Breast epithelium (tissue), 3 donors: ENCODE data around the gene SLC22A17.

Source experiments
- POLR2A ChIP-seq: fragments of 450-650 bp; IDR thresholded peaks from one replicate; pipeline ENCODE4 v1.6.1; 2016; ENCODE audit warnings: antibody characterized with exemption, mild to moderate bottlenecking, moderate library complexity
- TF ChIP-seq, protein P1 (sequence below), 3 donors: fragments of 450-650 bp; IDR thresholded peaks; one replicate each; pipeline ENCODE4 v1.5.1; 2016 to 2017; ENCODE audit warnings: antibody characterized with exemption in 3 of 3, mild to moderate bottlenecking in 3 of 3, moderate library complexity in 3 of 3

DNA sequence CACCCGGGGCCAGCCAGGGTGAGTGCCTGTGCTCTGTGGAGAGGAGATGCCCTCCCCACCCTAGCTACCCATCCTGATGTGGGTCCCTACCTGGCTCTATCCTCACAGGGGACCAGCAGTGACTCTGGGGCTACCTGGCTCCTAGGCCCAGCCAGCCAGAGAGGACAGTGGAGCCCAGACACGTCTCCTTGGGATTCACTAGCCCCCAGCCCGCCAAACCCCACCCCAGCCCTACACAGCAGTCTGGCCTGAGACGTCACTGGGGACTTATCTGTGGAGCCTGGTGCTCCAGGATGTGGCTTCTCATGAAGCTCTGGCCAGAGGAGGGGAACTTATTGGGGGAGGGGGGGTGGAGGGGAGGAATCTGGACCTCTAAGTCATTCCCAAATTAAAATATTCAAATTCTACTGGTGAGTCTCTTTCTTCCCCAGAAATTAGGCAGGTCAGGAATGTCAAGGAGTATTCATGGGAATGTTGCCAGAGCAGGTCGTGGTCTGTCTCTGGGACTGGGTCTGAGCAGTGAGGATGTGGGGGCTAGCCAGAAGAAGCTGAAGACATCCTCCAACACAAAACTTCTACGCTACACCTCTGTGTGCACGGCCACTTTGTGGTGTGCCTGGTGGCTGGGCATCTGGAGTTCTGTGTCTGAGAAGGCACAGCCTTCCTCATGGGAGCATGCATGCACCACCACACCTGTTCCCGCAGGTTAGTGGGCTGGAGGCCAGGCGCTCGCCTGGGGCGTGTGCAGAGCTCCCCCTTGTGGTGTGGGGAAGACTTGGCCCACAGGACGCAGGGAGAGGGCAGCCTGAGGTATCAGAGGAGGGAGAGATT, 26.9 kb upstream of the SLC22A17 start:
- TF ChIP-seq, protein P1, sequence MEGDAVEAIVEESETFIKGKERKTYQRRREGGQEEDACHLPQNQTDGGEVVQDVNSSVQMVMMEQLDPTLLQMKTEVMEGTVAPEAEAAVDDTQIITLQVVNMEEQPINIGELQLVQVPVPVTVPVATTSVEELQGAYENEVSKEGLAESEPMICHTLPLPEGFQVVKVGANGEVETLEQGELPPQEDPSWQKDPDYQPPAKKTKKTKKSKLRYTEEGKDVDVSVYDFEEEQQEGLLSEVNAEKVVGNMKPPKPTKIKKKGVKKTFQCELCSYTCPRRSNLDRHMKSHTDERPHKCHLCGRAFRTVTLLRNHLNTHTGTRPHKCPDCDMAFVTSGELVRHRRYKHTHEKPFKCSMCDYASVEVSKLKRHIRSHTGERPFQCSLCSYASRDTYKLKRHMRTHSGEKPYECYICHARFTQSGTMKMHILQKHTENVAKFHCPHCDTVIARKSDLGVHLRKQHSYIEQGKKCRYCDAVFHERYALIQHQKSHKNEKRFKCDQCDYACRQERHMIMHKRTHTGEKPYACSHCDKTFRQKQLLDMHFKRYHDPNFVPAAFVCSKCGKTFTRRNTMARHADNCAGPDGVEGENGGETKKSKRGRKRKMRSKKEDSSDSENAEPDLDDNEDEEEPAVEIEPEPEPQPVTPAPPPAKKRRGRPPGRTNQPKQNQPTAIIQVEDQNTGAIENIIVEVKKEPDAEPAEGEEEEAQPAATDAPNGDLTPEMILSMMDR (IDR thresholded peaks at IDR 0.05) = peak; percentile 63 to 96 (median 86)
- TF ChIP-seq POLR2A = no peak
